Gastrocnemius medialis (tissue), 4 donors: ENCODE results near the gene CCNI2. TPM values are rescaled to one million over a fixed set of nuclear protein-coding genes. Genes with fewer than 3 reads are reported as not detected.
A peak's percentile ranks its signal among the peaks of the same experiment; 100 is the strongest.

ENCODE experiments used
- ATAC-seq, 2 donors: fragments of 150-250 bp; one replicate each; pipeline ENCODE4 v1.9.1; 2016
- DNase-seq, 2 donors: peaks; one replicate each; pipeline ENCODE4 v3.0.0-alpha.2; 2019
- H3K27ac ChIP-seq, 4 donors: fragments of 200-600 bp; sonication (generic); 1 replicate in 1 of 4; 2 replicates in 3 of 4; pipeline ENCODE4 v1.5.1; 2016 to 2018; ENCODE audit warnings: mild to moderate bottlenecking in 2 of 4, moderate library complexity in 1 of 4
- H3K27me3 ChIP-seq, 3 donors: fragments of 200-600 bp; sonication (generic) in 2 of 3; 1 replicate in 1 of 3; 2 replicates in 2 of 3; pipeline versions ENCODE4 v1.5.1 to v1.6.0; 2016 to 2019; ENCODE audit warnings: mild to moderate bottlenecking in 1 of 3, moderate library complexity in 1 of 3
- H3K36me3 ChIP-seq, 2 donors: fragments of 200-600 bp; sonication (generic) in 1 of 2; one replicate each; pipeline ENCODE4 v1.5.1; 2017 to 2018
- H3K4me1 ChIP-seq, 2 donors: fragments of 200-600 bp; sonication (generic) in 1 of 2; one replicate each; pipeline ENCODE4 v1.5.1; 2016 to 2017; ENCODE audit warnings: mild to moderate bottlenecking in 2 of 2
- H3K4me3 ChIP-seq, 4 donors: fragments of 200-600 bp; sonication (generic) in 3 of 4; 1 replicate in 1 of 4; 2 replicates in 3 of 4; pipeline ENCODE4 v1.5.1; 2016 to 2019; ENCODE audit warnings: mild to moderate bottlenecking in 2 of 4
- H3K9me3 ChIP-seq, 3 donors: fragments of 200-600 bp; sonication (generic) in 2 of 3; 1 replicate in 1 of 3; 2 replicates in 2 of 3; pipeline ENCODE4 v1.5.1; 2016 to 2019
- POLR2A ChIP-seq, 2 donors: fragments of 450-650 bp; IDR thresholded peaks; one replicate each; pipeline ENCODE4 v1.6.1; 2017; ENCODE audit warnings: antibody characterized with exemption in 2 of 2, mild to moderate bottlenecking in 2 of 2, moderate library complexity in 2 of 2
- in situ Hi-C, 4 donors: fragments of 200-750 bp; cut with MboI; loops; one replicate each; pipeline versions ENCODE4 v1.15.0 to v1.8.0; 2017; ENCODE audit warnings: low sequenced_read_pairs in 4 of 4
- intact Hi-C: fragments of 100-400 bp; cut with DNase I; formaldehyde crosslinking; loops from one replicate; pipeline ENCODE4 v1.15.1; 2023; ENCODE audit warnings: low total_unique reads
- total RNA-seq, 4 donors: library from RNA; depleted of rRNA; stranded (reverse); fragments of >200 nt; gene quantifications; one replicate each; pipeline versions ENCODE4 v1.1.0 to v1.2.3, GENCODE V29; 2016
- TF ChIP-seq, protein P1 (sequence below), 5 experiments: fragments of 450-650 bp in 3 of 5; fragments of 200-600 bp in 2 of 5; sonication (generic) in 2 of 5; IDR thresholded peaks in 4 of 5; conservative IDR thresholded peaks in 1 of 5; 1 replicate in 4 of 5; 2 replicates in 1 of 5; pipeline ENCODE4 v1.5.1; 2016 to 2019; ENCODE audit warnings: antibody characterized with exemption in 5 of 5, mild to moderate bottlenecking in 3 of 5, moderate library complexity in 3 of 5

CCNI2 gene, protein sequence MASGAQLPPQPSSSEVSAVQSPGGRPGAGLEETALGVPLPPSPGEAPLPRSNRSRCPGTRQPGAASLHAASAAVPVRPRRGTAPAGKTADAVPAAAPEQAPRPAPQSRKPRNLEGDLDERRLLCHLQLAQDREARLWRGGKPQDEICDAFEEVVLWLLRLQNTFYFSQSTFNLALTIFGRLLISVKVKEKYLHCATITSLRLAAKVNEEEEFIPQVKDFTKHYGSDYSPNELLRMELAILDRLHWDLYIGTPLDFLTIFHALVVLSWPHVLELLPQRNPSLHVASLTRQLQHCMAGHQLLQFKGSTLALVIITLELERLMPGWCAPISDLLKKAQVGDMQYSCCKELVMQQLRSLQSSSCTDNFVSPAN
- total RNA-seq = not detected

DNA sequence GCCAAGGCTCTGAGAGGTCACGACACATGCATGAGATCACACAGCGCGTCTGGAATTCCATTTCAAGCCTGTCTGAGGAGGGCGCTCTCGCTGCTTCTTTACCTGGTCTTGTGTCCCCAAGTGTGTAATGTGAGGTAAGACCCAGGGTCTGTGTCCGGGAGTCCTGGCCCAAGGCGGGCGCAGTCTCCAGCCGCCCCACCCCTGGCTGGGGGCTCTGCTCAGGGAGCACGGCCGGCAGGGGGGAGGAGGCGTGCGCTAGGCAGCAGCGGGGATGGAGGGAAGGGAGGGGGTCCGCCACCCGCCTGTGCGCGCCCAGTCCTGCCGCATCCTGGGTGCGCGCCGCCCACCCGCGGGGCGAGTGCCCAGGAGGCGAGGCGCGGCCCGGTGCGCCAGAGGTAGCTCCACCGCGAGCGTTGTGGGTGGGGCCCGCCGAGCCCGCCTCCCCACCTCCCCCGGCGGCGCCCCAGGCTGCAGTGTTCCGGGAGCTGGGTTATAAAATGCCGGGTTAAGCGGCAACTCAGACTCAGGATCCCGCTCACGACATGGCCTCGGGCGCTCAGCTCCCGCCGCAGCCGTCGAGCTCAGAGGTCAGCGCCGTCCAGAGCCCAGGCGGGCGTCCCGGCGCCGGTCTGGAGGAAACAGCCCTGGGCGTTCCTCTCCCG, at the start of gene CCNI2:
Gene CCNI2, plus strand, starts transcription at position 473 of the 662 bp plus-strand sequence. Its CDS starts 70 bp downstream, at position 543.
- Histone ChIP-seq H3K27me3 (peaks cover 27 to 37% (median 37%) of the 10 kb centered on the region in 3 donors), H3K4me3 (peak within 1 kb of the TSS; percentile 24 to 43 (median 36)), H3K27ac (no peak within 1 kb of the TSS), H3K9me3 (no peaks in the 10 kb centered on the region), H3K36me3 (no peaks in the 10 kb centered on the region), H3K4me1 (peaks cover 0 to 2% of the 10 kb centered on the region in 2 donors)
- intact Hi-C loops (loop anchor here (2.0 kb wide), 1 partner anchor 74 kb away; no protein-coding TSS in a partner anchor), in situ Hi-C loops (loop anchor here in 1 of 4 donors (10.0 kb wide), 1 partner anchor 78 kb away; no protein-coding TSS in a partner anchor)
- DNase-seq (no peak), ATAC-seq (peak in 1 of 2 donors; percentile 18)
- no peak for TF ChIP-seq POLR2A (IDR thresholded peaks at IDR 0.05)
- TF ChIP-seq, protein P1, sequence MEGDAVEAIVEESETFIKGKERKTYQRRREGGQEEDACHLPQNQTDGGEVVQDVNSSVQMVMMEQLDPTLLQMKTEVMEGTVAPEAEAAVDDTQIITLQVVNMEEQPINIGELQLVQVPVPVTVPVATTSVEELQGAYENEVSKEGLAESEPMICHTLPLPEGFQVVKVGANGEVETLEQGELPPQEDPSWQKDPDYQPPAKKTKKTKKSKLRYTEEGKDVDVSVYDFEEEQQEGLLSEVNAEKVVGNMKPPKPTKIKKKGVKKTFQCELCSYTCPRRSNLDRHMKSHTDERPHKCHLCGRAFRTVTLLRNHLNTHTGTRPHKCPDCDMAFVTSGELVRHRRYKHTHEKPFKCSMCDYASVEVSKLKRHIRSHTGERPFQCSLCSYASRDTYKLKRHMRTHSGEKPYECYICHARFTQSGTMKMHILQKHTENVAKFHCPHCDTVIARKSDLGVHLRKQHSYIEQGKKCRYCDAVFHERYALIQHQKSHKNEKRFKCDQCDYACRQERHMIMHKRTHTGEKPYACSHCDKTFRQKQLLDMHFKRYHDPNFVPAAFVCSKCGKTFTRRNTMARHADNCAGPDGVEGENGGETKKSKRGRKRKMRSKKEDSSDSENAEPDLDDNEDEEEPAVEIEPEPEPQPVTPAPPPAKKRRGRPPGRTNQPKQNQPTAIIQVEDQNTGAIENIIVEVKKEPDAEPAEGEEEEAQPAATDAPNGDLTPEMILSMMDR (IDR thresholded peaks at IDR 0.05 in 4 of 5, conservative IDR thresholded peaks at IDR 0.05 in 1 of 5) = no peak

DNA sequence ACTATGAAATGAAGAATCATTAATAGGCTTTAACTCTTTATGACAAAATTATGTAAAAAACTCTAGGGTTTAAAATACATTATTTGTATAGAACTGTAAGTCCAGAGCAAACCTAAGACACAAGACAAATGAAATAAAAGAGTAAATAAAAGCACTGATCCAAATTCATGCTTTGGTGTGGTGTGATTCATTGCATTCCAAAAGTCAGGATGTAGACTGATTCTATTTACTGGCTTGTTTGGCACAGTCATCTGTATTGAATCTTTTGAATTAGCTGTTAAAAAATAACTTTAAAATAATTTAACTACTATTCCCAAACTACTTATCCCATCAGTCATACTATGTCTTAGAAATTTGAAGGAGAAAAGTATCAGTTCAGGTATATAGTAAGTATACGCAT, 42.4 kb upstream of the CCNI2 start:
- no peak for ATAC-seq
- Histone ChIP-seq H3K4me3 (no peak overlapping the region), H3K27me3 (no peaks in the 10 kb centered on the region), H3K9me3 (no peaks in the 10 kb centered on the region), H3K36me3 (no peaks in the 10 kb centered on the region), H3K27ac (no peak overlapping the region), H3K4me1 (no peaks in the 10 kb centered on the region)
- TF ChIP-seq, protein P1 (IDR thresholded peaks at IDR 0.05 in 4 of 5, conservative IDR thresholded peaks at IDR 0.05 in 1 of 5) = no peak
- no peak for TF ChIP-seq POLR2A (IDR thresholded peaks at IDR 0.05)
- no peak for DNase-seq
- in situ Hi-C loops (no loop called here), intact Hi-C loops (no loop called here)

DNA sequence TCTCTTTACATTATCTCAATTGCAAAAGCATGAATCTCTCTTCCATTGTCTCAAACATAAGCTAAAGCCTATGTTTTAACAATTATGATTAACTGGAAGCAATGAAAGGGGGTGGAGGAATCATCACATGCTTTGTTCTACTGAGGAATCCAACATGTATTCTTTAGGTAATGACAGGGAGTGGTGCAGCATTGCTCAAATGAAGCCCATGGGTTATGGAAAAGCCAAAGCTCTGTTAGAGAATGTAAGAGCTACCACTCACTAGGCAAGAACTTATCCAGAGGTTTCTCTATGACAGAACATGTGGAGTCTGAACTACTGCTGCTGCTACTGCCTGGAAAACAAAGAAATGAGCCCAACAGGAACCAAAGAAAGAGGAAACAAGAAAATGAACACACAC, 38.6 kb upstream of the CCNI2 start:
- no peaks in the 10 kb centered on the region for H3K9me3 ChIP-seq
- H3K27ac ChIP-seq = no peak overlapping the region
- no peak overlapping the region for H3K4me3 ChIP-seq
- intact Hi-C loops (no loop called here), in situ Hi-C loops (no loop called here)
- H3K36me3 ChIP-seq = no peaks in the 10 kb centered on the region
- H3K4me1 ChIP-seq = no peaks in the 10 kb centered on the region
- no peak for TF ChIP-seq POLR2A (IDR thresholded peaks at IDR 0.05)
- TF ChIP-seq, protein P1 (IDR thresholded peaks at IDR 0.05 in 4 of 5, conservative IDR thresholded peaks at IDR 0.05 in 1 of 5) = no peak
- no peak for DNase-seq
- ATAC-seq = no peak
- H3K27me3 ChIP-seq = no peaks in the 10 kb centered on the region

DNA sequence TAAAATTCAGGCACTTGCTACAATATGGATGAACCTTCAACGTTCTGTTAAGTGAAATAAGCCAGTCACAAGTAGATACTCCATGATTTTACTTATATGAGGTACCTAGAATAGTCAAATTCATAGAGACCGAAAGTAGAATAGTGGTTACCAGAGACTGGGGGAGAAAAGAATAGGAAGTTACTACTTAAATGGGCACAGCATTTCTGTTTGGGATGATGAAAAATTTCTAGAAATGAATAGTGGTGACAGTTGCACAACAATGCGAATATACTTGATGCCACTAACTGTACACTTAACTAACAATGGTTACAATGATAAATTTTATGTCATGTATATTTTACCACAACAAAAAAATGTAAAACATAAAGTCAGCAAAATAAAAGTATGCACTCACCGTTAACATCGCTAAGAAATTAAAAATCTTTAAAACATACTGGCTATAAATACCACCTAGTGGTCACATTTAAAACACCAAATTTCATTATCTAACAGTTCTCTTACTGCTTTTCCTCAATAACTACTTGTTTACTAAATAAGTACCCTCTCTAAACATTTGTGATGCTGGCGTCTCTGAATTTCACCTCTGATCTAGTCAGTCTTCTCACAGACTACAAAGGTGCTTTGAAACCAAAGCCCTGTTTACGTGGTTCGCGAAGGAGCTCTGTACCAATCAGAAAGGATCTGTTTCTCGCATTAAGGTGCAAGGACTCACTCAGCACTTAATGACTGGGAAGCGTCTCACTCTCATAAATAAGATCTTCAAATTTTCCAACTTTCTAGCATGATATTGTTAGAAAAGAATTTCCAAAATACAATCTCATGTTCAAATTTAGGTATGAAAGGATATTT, 32.5 kb upstream of the CCNI2 start:
- no peak for ATAC-seq
- intact Hi-C loops = no loop called here

More for the DNA sequence above, 32.5 kb upstream of the CCNI2 start:
- Histone ChIP-seq H3K27ac (no peak overlapping the region), H3K36me3 (no peaks in the 10 kb centered on the region), H3K27me3 (no peaks in the 10 kb centered on the region), H3K4me1 (peaks cover 0 to 5% of the 10 kb centered on the region in 2 donors), H3K4me3 (no peak overlapping the region), H3K9me3 (no peaks in the 10 kb centered on the region)
- no peak for DNase-seq
- TF ChIP-seq, protein P1 (IDR thresholded peaks at IDR 0.05 in 4 of 5, conservative IDR thresholded peaks at IDR 0.05 in 1 of 5) = peak in 1 of 5 experiments; percentile 22
- TF ChIP-seq POLR2A (IDR thresholded peaks at IDR 0.05) = no peak
- in situ Hi-C loops = no loop called here
